A673 (cell line): Measurements from ENCODE around the gene YTHDC2.

Experiments used
- CTCF ChIP-seq: fragments of 300-800, 200-600 bp; sonication (generic); conservative IDR thresholded peaks from 2 replicates; pipeline ENCODE4 v1.5.1; 2017; ENCODE audit warnings: low read depth, mild to moderate bottlenecking, antibody characterized with exemption, low read length, moderate library complexity, mixed read lengths
- EZH2 ChIP-seq: fragments of 200-600 bp; sonication (generic); IDR thresholded peaks from 2 replicates; pipeline ENCODE4 v1.6.1; 2017; ENCODE audit warnings: borderline replicate concordance, low read depth, mild to moderate bottlenecking, mixed read lengths, antibody characterized with exemption, low read length; ENCODE audit not compliant: poor library complexity, severe bottlenecking

GRCh38 chr5:113575074-113575473 is 61.6 kb downstream of the YTHDC2 start:
- TF ChIP-seq CTCF (no peak), EZH2 (no peak)
